Neural cell (in vitro differentiated cells): Measurements from ENCODE around the gene SLC26A9. TPM values are rescaled to one million over a fixed set of nuclear protein-coding genes. Genes with fewer than 3 reads are reported as not detected.

ENCODE experiments used
- H2AFZ ChIP-seq: fragments of 200-600, 300-800 bp; sonication (generic), shearing (Covaris generic); 2 replicates; pipeline ENCODE4 v1.6.0; 2014; ENCODE audit warnings: low read depth, mild to moderate bottlenecking, antibody characterized with exemption, low read length, moderate library complexity
- H3F3A ChIP-seq: fragments of 200-600 bp; shearing (Covaris generic); 2 replicates; pipeline ENCODE4 v1.6.1; 2016; ENCODE audit warnings: mild to moderate bottlenecking, moderate library complexity, mixed read lengths, antibody characterized with exemption, low read length; ENCODE audit not compliant: insufficient read depth, poor library complexity, severe bottlenecking
- H3K27ac ChIP-seq: fragments of 200-600, 300-800 bp; sonication (generic), shearing (Covaris generic); 2 replicates; pipeline ENCODE4 v1.5.1; 2014; ENCODE audit warnings: mild to moderate bottlenecking, low read length, moderate library complexity
- H3K27me3 ChIP-seq: fragments of 300-800, 200-600 bp; sonication (generic), shearing (Covaris generic); 2 replicates; pipeline ENCODE4 v1.6.0; 2014; ENCODE audit warnings: mild to moderate bottlenecking, low read depth, low read length, moderate library complexity; ENCODE audit not compliant: insufficient read depth
- H3K36me3 ChIP-seq: fragments of 300-800, 200-600 bp; sonication (generic), shearing (Covaris generic); 2 replicates; pipeline ENCODE4 v1.5.1; 2014; ENCODE audit warnings: mild to moderate bottlenecking, antibody characterized with exemption, low read length, moderate library complexity; ENCODE audit not compliant: insufficient read depth
- H3K4me2 ChIP-seq: fragments of 300-800, 200-600 bp; sonication (generic), shearing (Covaris generic); 2 replicates; pipeline ENCODE4 v1.6.0; 2014; ENCODE audit warnings: mild to moderate bottlenecking, low read length
- H3K4me3 ChIP-seq: fragments of 300-800, 200-600 bp; sonication (generic), shearing (Covaris generic); 2 replicates; pipeline ENCODE4 v1.5.1; 2014; ENCODE audit warnings: mild to moderate bottlenecking, low read length, moderate library complexity
- H3K79me2 ChIP-seq: fragments of 200-600 bp; shearing (Covaris generic); replicated peaks from 2 replicates; pipeline ENCODE4 v1.6.0; 2014; ENCODE audit warnings: mild to moderate bottlenecking, low read length, moderate library complexity; ENCODE audit not compliant: insufficient read depth
- H3K9ac ChIP-seq: fragments of 300-800, 200-600 bp; sonication (generic), shearing (Covaris generic); 2 replicates; pipeline ENCODE4 v1.6.1; 2016; ENCODE audit warnings: mild to moderate bottlenecking, low read length, mixed read lengths
- H3K9me2 ChIP-seq: fragments of 200-600 bp; shearing (Covaris generic); 2 replicates; pipeline ENCODE4 v1.6.1; 2016; ENCODE audit warnings: mild to moderate bottlenecking, low read length, mixed read lengths; ENCODE audit not compliant: insufficient read depth
- H3K9me3 ChIP-seq: fragments of 200-600, 300-800 bp; sonication (generic), shearing (Covaris generic); 2 replicates; pipeline ENCODE4 v1.6.1; 2016; ENCODE audit warnings: mild to moderate bottlenecking, mixed run types, low read length, moderate library complexity, mixed read lengths
- H4K20me1 ChIP-seq: fragments of 200-600 bp; shearing (Covaris generic); 2 replicates; pipeline ENCODE4 v1.6.1; 2016; ENCODE audit warnings: mild to moderate bottlenecking, mixed run types; ENCODE audit not compliant: insufficient read depth
- CTCF ChIP-seq: fragments of 450-650 bp; IDR thresholded peaks from 2 replicates; pipeline ENCODE4 v1.5.1; 2014; ENCODE audit warnings: antibody characterized with exemption, mild to moderate bottlenecking, moderate library complexity; ENCODE audit not compliant: poor library complexity, severe bottlenecking
- EP300 ChIP-seq: fragments of 450-650 bp; conservative IDR thresholded peaks from 2 replicates; pipeline ENCODE4 v1.6.1; 2014; ENCODE audit warnings: antibody characterized with exemption, mild to moderate bottlenecking, moderate library complexity; ENCODE audit not compliant: poor library complexity, severe bottlenecking
- EZH2 ChIP-seq: fragments of 200-600, 300-800 bp; shearing (Covaris generic), sonication (generic); IDR thresholded peaks from 2 replicates; pipeline ENCODE4 v1.6.1; 2014; ENCODE audit warnings: antibody characterized with exemption, low read length, borderline replicate concordance, mild to moderate bottlenecking; ENCODE audit not compliant: insufficient read depth, poor library complexity, severe bottlenecking
- MXI1 ChIP-seq: fragments of 450-650 bp; conservative IDR thresholded peaks from 2 replicates; pipeline ENCODE4 v1.6.1; 2014; ENCODE audit warnings: antibody characterized with exemption, mild to moderate bottlenecking; ENCODE audit not compliant: poor library complexity, severe bottlenecking
- POLR2AphosphoS5 ChIP-seq: IDR thresholded peaks from 2 replicates; pipeline ENCODE4 v1.6.1; 2012
- RAD21 ChIP-seq: fragments of 450-650 bp; conservative IDR thresholded peaks from 2 replicates; pipeline ENCODE4 v1.6.1; 2014; ENCODE audit warnings: antibody characterized with exemption, mild to moderate bottlenecking, moderate library complexity
- REST ChIP-seq: IDR thresholded peaks from 2 replicates; pipeline ENCODE4 v1.6.1; 2012; ENCODE audit warnings: borderline replicate concordance
- SMC3 ChIP-seq: fragments of 450-650 bp; conservative IDR thresholded peaks from 2 replicates; pipeline ENCODE4 v1.6.1; 2014; ENCODE audit warnings: antibody characterized with exemption, mild to moderate bottlenecking, moderate library complexity; ENCODE audit not compliant: poor library complexity
- TAF1 ChIP-seq: IDR thresholded peaks from 2 replicates; pipeline ENCODE4 v1.6.1; 2012; ENCODE audit warnings: low read depth
- polyA plus RNA-seq: library from polyadenylated mRNA; depleted of rRNA; stranded (reverse); fragments of >200 nt; gene quantifications from 2 replicates; pipeline ENCODE4 v1.2.3, GENCODE V29; 2014

The SLC26A9 gene
- polyA plus RNA-seq, 1 donor from 2014 or later, result not detected

- H3K4me2 ChIP-seq, result no peak overlapping the region
- H2AFZ ChIP-seq, result no peak overlapping the region
- no peak overlapping the region for H3K27ac ChIP-seq
- H3K27me3 ChIP-seq, result no peaks in the 10 kb centered on the region
- H4K20me1 ChIP-seq, result no peaks in the 10 kb centered on the region
- H3K9ac ChIP-seq, result no peak overlapping the region
- H3K9me3 ChIP-seq, result no peaks in the 10 kb centered on the region
- H3F3A ChIP-seq, result no peaks in the 10 kb centered on the region
- H3K9me2 ChIP-seq, result no peaks in the 10 kb centered on the region
- TF ChIP-seq EZH2, result no peak
- no peak for TF ChIP-seq CTCF
- no peaks in the 10 kb centered on the region for H3K36me3 ChIP-seq
- no peak overlapping the region for H3K4me3 ChIP-seq
- H3K79me2 ChIP-seq, result no peaks in the 10 kb centered on the region
These were observed 8.5 kb downstream of the SLC26A9 start for GRCh38 chr1:205934788-205935187.

GRCh38 chr1:205933671-205934618 is 9.3 kb downstream of the SLC26A9 start:
- Histone ChIP-seq H3K9ac (no peak overlapping the region), H3F3A (no peaks in the 10 kb centered on the region), H3K79me2 (no peaks in the 10 kb centered on the region), H3K27ac (no peak overlapping the region), H3K4me2 (no peak overlapping the region), H3K36me3 (no peaks in the 10 kb centered on the region), H3K9me3 (no peaks in the 10 kb centered on the region), H3K27me3 (no peaks in the 10 kb centered on the region), H2AFZ (no peak overlapping the region), H3K4me3 (no peak overlapping the region), H4K20me1 (no peaks in the 10 kb centered on the region), H3K9me2 (no peaks in the 10 kb centered on the region)
- no peak for TF ChIP-seq TAF1
- TF ChIP-seq REST, result no peak
- no peak for TF ChIP-seq EZH2
- TF ChIP-seq CTCF, result no peak
- TF ChIP-seq POLR2AphosphoS5, result no peak
- no peak for TF ChIP-seq MXI1
- no peak for TF ChIP-seq SMC3
- TF ChIP-seq EP300, result no peak
- no peak for TF ChIP-seq RAD21
